Liver (tissue), 9 donors: ENCODE results near the gene PCID2. TPM values are rescaled to one million over a fixed set of nuclear protein-coding genes. Genes with fewer than 3 reads are reported as not detected.

ENCODE experiments used
- DNase-seq: peaks from one replicate; pipeline ENCODE4 v3.0.0-alpha.2; 2017; ENCODE audit warnings: low spot score
- H3K27ac ChIP-seq, 2 donors: one replicate each; pipeline ENCODE4 v1.7.0; 2013; ENCODE audit warnings: inconsistent platforms in 2 of 2, low read length in 2 of 2, control low read depth in 1 of 2, low read depth in 1 of 2, mild to moderate bottlenecking in 1 of 2
- H3K27me3 ChIP-seq, 4 donors: one replicate each; pipeline versions ENCODE4 v1.6.1 to v1.7.0; 2013; ENCODE audit warnings: low read length in 3 of 4, inconsistent platforms in 1 of 4, mild to moderate bottlenecking in 1 of 4, moderate library complexity in 1 of 4; ENCODE audit not compliant: control insufficient read depth in 4 of 4, insufficient read depth in 4 of 4
- H3K36me3 ChIP-seq, 4 donors: one replicate each; pipeline versions ENCODE4 v1.6.1 to v1.7.0; 2013; ENCODE audit warnings: low read length in 3 of 4, mild to moderate bottlenecking in 3 of 4, low read depth in 1 of 4, moderate library complexity in 1 of 4; ENCODE audit not compliant: control insufficient read depth in 4 of 4, insufficient read depth in 3 of 4
- H3K4me1 ChIP-seq, 4 donors: one replicate each; pipeline versions ENCODE4 v1.6.1 to v1.7.0; 2013; ENCODE audit warnings: low read length in 3 of 4, mild to moderate bottlenecking in 3 of 4, moderate library complexity in 1 of 4; ENCODE audit not compliant: control insufficient read depth in 4 of 4, insufficient read depth in 4 of 4
- H3K4me3 ChIP-seq, 3 donors: one replicate each; pipeline versions ENCODE4 v1.6.1 to v1.7.0; 2013; ENCODE audit warnings: low read length in 3 of 3, control low read depth in 1 of 3, low read depth in 1 of 3, mild to moderate bottlenecking in 1 of 3
- H3K9ac ChIP-seq, 2 donors: one replicate each; pipeline ENCODE4 v1.7.0; 2013; ENCODE audit warnings: low read length in 2 of 2, mild to moderate bottlenecking in 2 of 2, moderate library complexity in 2 of 2, control low read depth in 1 of 2, low read depth in 1 of 2
- H3K9me3 ChIP-seq, 4 donors: one replicate each; pipeline versions ENCODE4 v1.6.1 to v1.7.0; 2013; ENCODE audit warnings: low read length in 3 of 4; ENCODE audit not compliant: control insufficient read depth in 4 of 4
- FOXA1 ChIP-seq: IDR thresholded peaks from 2 replicates; pipeline ENCODE4 v1.6.1; 2016; ENCODE audit warnings: antibody characterized with exemption
- FOXA2 ChIP-seq: IDR thresholded peaks from 2 replicates; pipeline ENCODE4 v1.6.1; 2016; ENCODE audit warnings: antibody characterized with exemption
- GABPA ChIP-seq, 2 donors: IDR thresholded peaks in 1 of 2; conservative IDR thresholded peaks in 1 of 2; 2 replicates each; pipeline ENCODE4 v1.6.1; 2016; ENCODE audit warnings: antibody characterized with exemption in 2 of 2, mild to moderate bottlenecking in 1 of 2, moderate library complexity in 1 of 2
- HNF4A ChIP-seq, 2 donors: conservative IDR thresholded peaks; 2 replicates each; pipeline ENCODE4 v1.6.1; 2016; ENCODE audit warnings: antibody characterized with exemption in 2 of 2, mild to moderate bottlenecking in 2 of 2
- HNF4G ChIP-seq: IDR thresholded peaks from 2 replicates; pipeline ENCODE4 v1.6.1; 2016; ENCODE audit warnings: antibody characterized with exemption
- MAX ChIP-seq: IDR thresholded peaks from 2 replicates; pipeline ENCODE4 v1.6.1; 2016; ENCODE audit warnings: antibody characterized with exemption
- SP1 ChIP-seq: IDR thresholded peaks from 2 replicates; pipeline ENCODE4 v1.6.1; 2018; ENCODE audit warnings: antibody characterized with exemption, mild to moderate bottlenecking
- TAF1 ChIP-seq: conservative IDR thresholded peaks from 2 replicates; pipeline ENCODE4 v1.6.1; 2016; ENCODE audit warnings: antibody characterized with exemption, mild to moderate bottlenecking
- YY1 ChIP-seq: IDR thresholded peaks from 2 replicates; pipeline ENCODE4 v1.6.1; 2016; ENCODE audit warnings: antibody characterized with exemption, mild to moderate bottlenecking
- WGBS: extraction: QIAGEN DNeasy Blood & Tissue Kit; methylation state at CpG from one replicate; pipeline ENCODE4 v1.1.7; 2013; 5-methylcytosine and 5-hydroxymethylcytosine counted together
- polyA plus RNA-seq, 2 donors: library from polyadenylated mRNA; stranded (reverse) in 1 of 2; unstranded in 1 of 2; fragments of 200-250 nt in 1 of 2; fragments of >200 nt in 1 of 2; fragmentation: Nextera tagmentation in 1 of 2; extraction: Ambion mirVana in 1 of 2; gene quantifications; one replicate each; pipeline versions ENCODE4 v1.2.1 to v1.2.3, GENCODE V29; 2013 to 2015
- total RNA-seq, 2 donors: library from RNA; depleted of rRNA; stranded (reverse); fragments of >200 nt; gene quantifications; one replicate each; pipeline ENCODE4 v1.2.3, GENCODE V29; 2014
- TF ChIP-seq, protein P1 (sequence below): IDR thresholded peaks from 2 replicates; pipeline ENCODE4 v1.6.1; 2016; ENCODE audit warnings: antibody characterized with exemption
- TF ChIP-seq, protein P2 (sequence below): IDR thresholded peaks from 2 replicates; pipeline ENCODE4 v1.6.1; 2016; ENCODE audit warnings: antibody characterized with exemption, mild to moderate bottlenecking
- TF ChIP-seq, protein P3 (sequence below): IDR thresholded peaks from 2 replicates; pipeline ENCODE4 v1.6.1; 2016; ENCODE audit warnings: antibody characterized with exemption
- TF ChIP-seq, protein P4 (sequence below): fragments of 150-350 bp; IDR thresholded peaks from 2 replicates; pipeline ENCODE4 v1.5.1; 2017; ENCODE audit warnings: improper control_type of control experiment, low read depth, low read length; ENCODE audit not compliant: missing input control
- donor health status: healthy.
- donor health status: healthy.
- donor health status: healthy.
- donor health status: healthy.
- donor health status: healthy.

Gene PCID2
- total and polyA plus RNA-seq, 4 donors = 13.8 to 39.1 (median 22.7) TPM

DNA sequence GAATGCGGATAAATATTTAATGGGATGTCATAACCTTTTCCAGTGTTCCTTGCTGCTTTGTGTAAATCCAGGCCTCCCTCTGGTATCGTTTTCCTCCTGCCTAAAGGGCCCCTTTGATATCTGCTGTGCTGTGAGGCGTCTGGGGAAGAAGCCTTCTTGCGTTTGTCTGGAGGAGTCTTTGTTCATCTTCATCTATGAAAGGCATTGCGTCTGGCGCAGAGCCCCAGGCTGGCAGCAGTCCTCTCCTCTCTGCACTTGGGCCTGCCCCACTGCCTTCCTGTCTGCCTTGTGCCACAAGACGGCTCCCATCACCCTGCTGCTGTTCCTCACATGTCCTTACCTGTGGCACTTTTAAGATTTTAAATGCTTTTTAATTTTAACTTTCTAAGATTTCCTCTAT lies 40.3 kb downstream of the PCID2 start:
- TF ChIP-seq, protein P1, sequence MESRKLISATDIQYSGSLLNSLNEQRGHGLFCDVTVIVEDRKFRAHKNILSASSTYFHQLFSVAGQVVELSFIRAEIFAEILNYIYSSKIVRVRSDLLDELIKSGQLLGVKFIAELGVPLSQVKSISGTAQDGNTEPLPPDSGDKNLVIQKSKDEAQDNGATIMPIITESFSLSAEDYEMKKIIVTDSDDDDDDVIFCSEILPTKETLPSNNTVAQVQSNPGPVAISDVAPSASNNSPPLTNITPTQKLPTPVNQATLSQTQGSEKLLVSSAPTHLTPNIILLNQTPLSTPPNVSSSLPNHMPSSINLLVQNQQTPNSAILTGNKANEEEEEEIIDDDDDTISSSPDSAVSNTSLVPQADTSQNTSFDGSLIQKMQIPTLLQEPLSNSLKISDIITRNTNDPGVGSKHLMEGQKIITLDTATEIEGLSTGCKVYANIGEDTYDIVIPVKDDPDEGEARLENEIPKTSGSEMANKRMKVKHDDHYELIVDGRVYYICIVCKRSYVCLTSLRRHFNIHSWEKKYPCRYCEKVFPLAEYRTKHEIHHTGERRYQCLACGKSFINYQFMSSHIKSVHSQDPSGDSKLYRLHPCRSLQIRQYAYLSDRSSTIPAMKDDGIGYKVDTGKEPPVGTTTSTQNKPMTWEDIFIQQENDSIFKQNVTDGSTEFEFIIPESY = no peak
- no peak for TF ChIP-seq TAF1
- no peak for TF ChIP-seq FOXA1
- TF ChIP-seq, protein P2, sequence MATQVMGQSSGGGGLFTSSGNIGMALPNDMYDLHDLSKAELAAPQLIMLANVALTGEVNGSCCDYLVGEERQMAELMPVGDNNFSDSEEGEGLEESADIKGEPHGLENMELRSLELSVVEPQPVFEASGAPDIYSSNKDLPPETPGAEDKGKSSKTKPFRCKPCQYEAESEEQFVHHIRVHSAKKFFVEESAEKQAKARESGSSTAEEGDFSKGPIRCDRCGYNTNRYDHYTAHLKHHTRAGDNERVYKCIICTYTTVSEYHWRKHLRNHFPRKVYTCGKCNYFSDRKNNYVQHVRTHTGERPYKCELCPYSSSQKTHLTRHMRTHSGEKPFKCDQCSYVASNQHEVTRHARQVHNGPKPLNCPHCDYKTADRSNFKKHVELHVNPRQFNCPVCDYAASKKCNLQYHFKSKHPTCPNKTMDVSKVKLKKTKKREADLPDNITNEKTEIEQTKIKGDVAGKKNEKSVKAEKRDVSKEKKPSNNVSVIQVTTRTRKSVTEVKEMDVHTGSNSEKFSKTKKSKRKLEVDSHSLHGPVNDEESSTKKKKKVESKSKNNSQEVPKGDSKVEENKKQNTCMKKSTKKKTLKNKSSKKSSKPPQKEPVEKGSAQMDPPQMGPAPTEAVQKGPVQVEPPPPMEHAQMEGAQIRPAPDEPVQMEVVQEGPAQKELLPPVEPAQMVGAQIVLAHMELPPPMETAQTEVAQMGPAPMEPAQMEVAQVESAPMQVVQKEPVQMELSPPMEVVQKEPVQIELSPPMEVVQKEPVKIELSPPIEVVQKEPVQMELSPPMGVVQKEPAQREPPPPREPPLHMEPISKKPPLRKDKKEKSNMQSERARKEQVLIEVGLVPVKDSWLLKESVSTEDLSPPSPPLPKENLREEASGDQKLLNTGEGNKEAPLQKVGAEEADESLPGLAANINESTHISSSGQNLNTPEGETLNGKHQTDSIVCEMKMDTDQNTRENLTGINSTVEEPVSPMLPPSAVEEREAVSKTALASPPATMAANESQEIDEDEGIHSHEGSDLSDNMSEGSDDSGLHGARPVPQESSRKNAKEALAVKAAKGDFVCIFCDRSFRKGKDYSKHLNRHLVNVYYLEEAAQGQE = no peak
- TF ChIP-seq SP1 = no peak
- no peak for TF ChIP-seq GABPA (IDR thresholded peaks at IDR 0.05 in 1 of 2, conservative IDR thresholded peaks at IDR 0.05 in 1 of 2)
- TF ChIP-seq MAX = no peak
- no peak for TF ChIP-seq YY1
- TF ChIP-seq FOXA2 = no peak
- TF ChIP-seq HNF4A (conservative IDR thresholded peaks at IDR 0.05) = no peak
- TF ChIP-seq HNF4G = no peak
- TF ChIP-seq, protein P3, sequence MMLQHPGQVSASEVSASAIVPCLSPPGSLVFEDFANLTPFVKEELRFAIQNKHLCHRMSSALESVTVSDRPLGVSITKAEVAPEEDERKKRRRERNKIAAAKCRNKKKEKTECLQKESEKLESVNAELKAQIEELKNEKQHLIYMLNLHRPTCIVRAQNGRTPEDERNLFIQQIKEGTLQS = no peak
- TF ChIP-seq, protein P4, sequence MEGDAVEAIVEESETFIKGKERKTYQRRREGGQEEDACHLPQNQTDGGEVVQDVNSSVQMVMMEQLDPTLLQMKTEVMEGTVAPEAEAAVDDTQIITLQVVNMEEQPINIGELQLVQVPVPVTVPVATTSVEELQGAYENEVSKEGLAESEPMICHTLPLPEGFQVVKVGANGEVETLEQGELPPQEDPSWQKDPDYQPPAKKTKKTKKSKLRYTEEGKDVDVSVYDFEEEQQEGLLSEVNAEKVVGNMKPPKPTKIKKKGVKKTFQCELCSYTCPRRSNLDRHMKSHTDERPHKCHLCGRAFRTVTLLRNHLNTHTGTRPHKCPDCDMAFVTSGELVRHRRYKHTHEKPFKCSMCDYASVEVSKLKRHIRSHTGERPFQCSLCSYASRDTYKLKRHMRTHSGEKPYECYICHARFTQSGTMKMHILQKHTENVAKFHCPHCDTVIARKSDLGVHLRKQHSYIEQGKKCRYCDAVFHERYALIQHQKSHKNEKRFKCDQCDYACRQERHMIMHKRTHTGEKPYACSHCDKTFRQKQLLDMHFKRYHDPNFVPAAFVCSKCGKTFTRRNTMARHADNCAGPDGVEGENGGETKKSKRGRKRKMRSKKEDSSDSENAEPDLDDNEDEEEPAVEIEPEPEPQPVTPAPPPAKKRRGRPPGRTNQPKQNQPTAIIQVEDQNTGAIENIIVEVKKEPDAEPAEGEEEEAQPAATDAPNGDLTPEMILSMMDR = no peak
- no peak overlapping the region for H3K9ac ChIP-seq
- H3K27me3 ChIP-seq = no peaks in the 10 kb centered on the region
- H3K9me3 ChIP-seq = no peaks in the 10 kb centered on the region
- H3K4me1 ChIP-seq = peaks cover 0 to 6% (median 3%) of the 10 kb centered on the region in 4 donors
- WGBS = 97% methylated on average over 7 of the region's 7 CpGs
- peaks cover 6 to 42% (median 18%) of the 10 kb centered on the region in 4 donors for H3K36me3 ChIP-seq
- no peak for DNase-seq
- H3K4me3 ChIP-seq = no peak overlapping the region
- no peak overlapping the region for H3K27ac ChIP-seq

- H3K36me3 ChIP-seq = peaks cover 3 to 36% (median 16%) of the 10 kb centered on the region in 4 donors
- H3K4me3 ChIP-seq = no peak overlapping the region
- whole genome bisulfite sequencing = 97% methylated on average over 3 of the region's 3 CpGs
- DNase-seq = no peak
- no peak overlapping the region for H3K9ac ChIP-seq
- no peak overlapping the region for H3K27ac ChIP-seq
- no peaks in the 10 kb centered on the region for H3K27me3 ChIP-seq
- H3K9me3 ChIP-seq = no peaks in the 10 kb centered on the region
- TF ChIP-seq MAX (no peak), YY1 (no peak), TAF1 (no peak), GABPA (IDR thresholded peaks at IDR 0.05 in 1 of 2, conservative IDR thresholded peaks at IDR 0.05 in 1 of 2) (no peak)
- TF ChIP-seq, protein P3 = no peak
- H3K4me1 ChIP-seq = peaks cover 0 to 6% (median 3%) of the 10 kb centered on the region in 4 donors
These were observed 40.9 kb downstream of the PCID2 start for GRCh38 chr13:113167575-113167974.
